Measurements from ENCODE around the gene PRMT2. TPM values are rescaled to one million over a fixed set of nuclear protein-coding genes. Genes with fewer than 3 reads are reported as not detected.

Gene PRMT2
- total and polyA plus RNA-seq, 2 donors (not counting 1 experiment from before 2014, with no cell fraction given): 152 to 169 TPM

DNA sequence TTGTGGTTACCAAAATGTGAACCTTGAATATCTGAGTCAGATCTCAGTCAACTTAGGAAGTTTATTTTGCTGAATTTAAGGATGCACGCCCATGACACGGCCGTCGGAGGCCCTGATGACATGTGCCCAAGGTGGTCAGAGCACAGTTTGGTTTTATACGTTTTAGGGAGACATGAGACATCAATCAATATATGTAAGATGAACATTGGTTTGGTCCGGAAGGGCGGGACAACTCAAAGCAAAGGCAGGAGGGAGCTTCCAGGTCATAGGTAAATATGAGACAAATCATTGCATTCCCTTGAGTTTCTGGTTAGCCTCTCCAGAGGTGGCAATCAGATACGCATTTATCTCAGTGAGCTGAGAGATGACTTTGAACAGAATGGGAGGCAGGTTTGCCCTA, 1.0 kb upstream of the PRMT2 start:
- Histone ChIP-seq H3K9me3 (ENCODE audit: control insufficient read depth, insufficient read depth, low read depth, low read length) (no peaks in the 10 kb centered on the region), H4K20me1 (ENCODE audit: control insufficient read depth, extremely low read depth, insufficient read depth, low read length) (peaks cover 4% of the 10 kb centered on the region), H3K27ac (ENCODE audit: insufficient read depth, low read length) (peak overlapping the region; percentile 99), H2AFZ (ENCODE audit: low read length) (peak overlapping the region; percentile 44), H3K9ac (ENCODE audit: insufficient read depth, low read length) (no peak overlapping the region), H3K36me3 (ENCODE audit: control insufficient read depth, insufficient read depth, low read length) (no peaks in the 10 kb centered on the region), H3K79me2 (ENCODE audit: control insufficient read depth, insufficient read depth, low read length) (peaks cover 36% of the 10 kb centered on the region), H3K27me3 (ENCODE audit: control insufficient read depth, insufficient read depth, low read length) (no peaks in the 10 kb centered on the region), H3K4me3 (replicated peaks in 1 of 4; ENCODE audit: control extremely low read depth in 1 of 4, insufficient read depth in 1 of 4, low read depth in 3 of 4, low read length in 4 of 4) (peak overlapping the region in 2 of 4 experiments; percentile 69 to 96), H3K4me2 (ENCODE audit: extremely low read depth, insufficient read depth, low read length) (peak overlapping the region; percentile 26), H3K4me1 (ENCODE audit: control insufficient read depth, extremely low read depth, insufficient read depth, low read length) (peaks cover 4% of the 10 kb centered on the region)
- no peak for TF ChIP-seq EZH2 (IDR thresholded peaks at IDR 0.05; ENCODE audit: low read length, missing control alignments)
- TF ChIP-seq, protein P1, sequence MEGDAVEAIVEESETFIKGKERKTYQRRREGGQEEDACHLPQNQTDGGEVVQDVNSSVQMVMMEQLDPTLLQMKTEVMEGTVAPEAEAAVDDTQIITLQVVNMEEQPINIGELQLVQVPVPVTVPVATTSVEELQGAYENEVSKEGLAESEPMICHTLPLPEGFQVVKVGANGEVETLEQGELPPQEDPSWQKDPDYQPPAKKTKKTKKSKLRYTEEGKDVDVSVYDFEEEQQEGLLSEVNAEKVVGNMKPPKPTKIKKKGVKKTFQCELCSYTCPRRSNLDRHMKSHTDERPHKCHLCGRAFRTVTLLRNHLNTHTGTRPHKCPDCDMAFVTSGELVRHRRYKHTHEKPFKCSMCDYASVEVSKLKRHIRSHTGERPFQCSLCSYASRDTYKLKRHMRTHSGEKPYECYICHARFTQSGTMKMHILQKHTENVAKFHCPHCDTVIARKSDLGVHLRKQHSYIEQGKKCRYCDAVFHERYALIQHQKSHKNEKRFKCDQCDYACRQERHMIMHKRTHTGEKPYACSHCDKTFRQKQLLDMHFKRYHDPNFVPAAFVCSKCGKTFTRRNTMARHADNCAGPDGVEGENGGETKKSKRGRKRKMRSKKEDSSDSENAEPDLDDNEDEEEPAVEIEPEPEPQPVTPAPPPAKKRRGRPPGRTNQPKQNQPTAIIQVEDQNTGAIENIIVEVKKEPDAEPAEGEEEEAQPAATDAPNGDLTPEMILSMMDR (conservative IDR thresholded peaks at IDR 0.05 in 1 of 2, IDR thresholded peaks at IDR 0.05 in 1 of 2; ENCODE audit: low read depth in 1 of 2, low read length in 2 of 2): no peak
- DNase-seq (ENCODE audit: low read depth in 2 of 2): no peak

DNA sequence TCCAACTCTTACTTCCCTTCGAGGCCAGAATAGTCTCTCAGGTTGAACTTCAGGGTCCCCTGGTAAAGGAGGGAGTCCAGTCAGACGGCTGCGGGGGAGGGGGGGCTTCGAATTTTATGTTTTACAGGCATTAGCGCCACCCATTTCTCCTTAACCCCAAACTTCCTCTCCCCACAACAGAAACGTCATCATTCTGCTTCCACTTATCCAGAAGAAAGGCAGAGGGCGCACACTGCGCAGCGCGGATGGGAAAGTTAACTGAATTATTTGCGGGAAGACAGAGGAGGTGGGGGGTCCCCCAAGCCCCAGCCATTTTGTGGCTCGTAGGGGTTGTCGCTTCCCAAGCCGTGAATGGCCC, 529 bp upstream of the PRMT2 start:
- peaks cover 41% of the 10 kb centered on the region for H3K79me2 ChIP-seq (ENCODE audit: control insufficient read depth, insufficient read depth, low read length)
- peak overlapping the region; percentile 99 for H3K27ac ChIP-seq (ENCODE audit: insufficient read depth, low read length)
- no peak for TF ChIP-seq EZH2 (IDR thresholded peaks at IDR 0.05; ENCODE audit: low read length, missing control alignments)
- TF ChIP-seq, protein P1 (conservative IDR thresholded peaks at IDR 0.05 in 1 of 2, IDR thresholded peaks at IDR 0.05 in 1 of 2; ENCODE audit: low read depth in 1 of 2, low read length in 2 of 2): peak; percentile 25 to 27
- peaks cover 4% of the 10 kb centered on the region for H3K4me1 ChIP-seq (ENCODE audit: control insufficient read depth, extremely low read depth, insufficient read depth, low read length)
- H3K27me3 ChIP-seq (ENCODE audit: control insufficient read depth, insufficient read depth, low read length): no peaks in the 10 kb centered on the region
- DNase-seq (ENCODE audit: low read depth in 2 of 2): peak; percentile 87 to 93
- H3K4me3 ChIP-seq (replicated peaks in 1 of 4; ENCODE audit: control extremely low read depth in 1 of 4, insufficient read depth in 1 of 4, low read depth in 3 of 4, low read length in 4 of 4): peak overlapping the region; percentile 69 to 100 (median 94)
- peaks cover 4% of the 10 kb centered on the region for H4K20me1 ChIP-seq (ENCODE audit: control insufficient read depth, extremely low read depth, insufficient read depth, low read length)
- H2AFZ ChIP-seq (ENCODE audit: low read length): no peak overlapping the region
- H3K9ac ChIP-seq (ENCODE audit: insufficient read depth, low read length): peak overlapping the region; percentile 99
- no peaks in the 10 kb centered on the region for H3K36me3 ChIP-seq (ENCODE audit: control insufficient read depth, insufficient read depth, low read length)
- H3K4me2 ChIP-seq (ENCODE audit: extremely low read depth, insufficient read depth, low read length): peak overlapping the region; percentile 26
- no peaks in the 10 kb centered on the region for H3K9me3 ChIP-seq (ENCODE audit: control insufficient read depth, insufficient read depth, low read depth, low read length)

DNA sequence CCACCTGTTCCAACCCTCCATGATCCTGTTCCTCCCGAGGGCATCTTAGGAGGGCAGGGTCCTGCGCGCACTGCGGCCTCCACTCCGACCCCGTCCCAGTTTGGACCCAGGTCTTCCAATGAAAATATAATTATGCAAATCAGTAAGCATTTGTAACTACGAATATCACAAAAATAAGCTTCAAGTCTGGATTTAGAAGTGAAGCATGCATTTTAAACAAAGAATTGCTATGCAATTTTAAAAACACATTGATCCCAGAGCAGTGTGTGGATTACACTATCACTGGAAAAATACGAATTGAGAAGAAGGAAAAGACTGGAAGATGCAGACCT, 673 bp downstream of the PRMT2 start:
- Histone ChIP-seq H3K4me1 (ENCODE audit: control insufficient read depth, extremely low read depth, insufficient read depth, low read length) (peaks cover 4% of the 10 kb centered on the region), H3K79me2 (ENCODE audit: control insufficient read depth, insufficient read depth, low read length) (peaks cover 49% of the 10 kb centered on the region), H3K4me3 (replicated peaks in 1 of 4; ENCODE audit: control extremely low read depth in 1 of 4, insufficient read depth in 1 of 4, low read depth in 3 of 4, low read length in 4 of 4) (peak overlapping the region; percentile 92 to 100 (median 94)), H4K20me1 (ENCODE audit: control insufficient read depth, extremely low read depth, insufficient read depth, low read length) (peaks cover 4% of the 10 kb centered on the region), H3K4me2 (ENCODE audit: extremely low read depth, insufficient read depth, low read length) (peak overlapping the region; percentile 85), H2AFZ (ENCODE audit: low read length) (no peak overlapping the region), H3K9ac (ENCODE audit: insufficient read depth, low read length) (peak overlapping the region; percentile 99), H3K27ac (ENCODE audit: insufficient read depth, low read length) (peak overlapping the region; percentile 99), H3K9me3 (ENCODE audit: control insufficient read depth, insufficient read depth, low read depth, low read length) (no peaks in the 10 kb centered on the region), H3K27me3 (ENCODE audit: control insufficient read depth, insufficient read depth, low read length) (no peaks in the 10 kb centered on the region), H3K36me3 (ENCODE audit: control insufficient read depth, insufficient read depth, low read length) (peaks cover under 1% of the 10 kb centered on the region)
- no peak for TF ChIP-seq EZH2 (IDR thresholded peaks at IDR 0.05; ENCODE audit: low read length, missing control alignments)
- TF ChIP-seq, protein P1 (conservative IDR thresholded peaks at IDR 0.05 in 1 of 2, IDR thresholded peaks at IDR 0.05 in 1 of 2; ENCODE audit: low read depth in 1 of 2, low read length in 2 of 2): no peak
- DNase-seq (ENCODE audit: low read depth in 2 of 2): no peak
